Cortex of kidney (tissue), 1 donor: ENCODE results near the gene FGF18.
"Not testable (repeated sequence)": the region's sequence is repeated elsewhere in the genome, so short reads cannot be mapped to it uniquely, and the experiment has no call there.

Experiments used
- DNase-seq: peaks from one replicate; lab custom pipeline; 2025; lab: John Stamatoyannopoulos, UW

FGF18 gene, protein sequence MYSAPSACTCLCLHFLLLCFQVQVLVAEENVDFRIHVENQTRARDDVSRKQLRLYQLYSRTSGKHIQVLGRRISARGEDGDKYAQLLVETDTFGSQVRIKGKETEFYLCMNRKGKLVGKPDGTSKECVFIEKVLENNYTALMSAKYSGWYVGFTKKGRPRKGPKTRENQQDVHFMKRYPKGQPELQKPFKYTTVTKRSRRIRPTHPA

DNA sequence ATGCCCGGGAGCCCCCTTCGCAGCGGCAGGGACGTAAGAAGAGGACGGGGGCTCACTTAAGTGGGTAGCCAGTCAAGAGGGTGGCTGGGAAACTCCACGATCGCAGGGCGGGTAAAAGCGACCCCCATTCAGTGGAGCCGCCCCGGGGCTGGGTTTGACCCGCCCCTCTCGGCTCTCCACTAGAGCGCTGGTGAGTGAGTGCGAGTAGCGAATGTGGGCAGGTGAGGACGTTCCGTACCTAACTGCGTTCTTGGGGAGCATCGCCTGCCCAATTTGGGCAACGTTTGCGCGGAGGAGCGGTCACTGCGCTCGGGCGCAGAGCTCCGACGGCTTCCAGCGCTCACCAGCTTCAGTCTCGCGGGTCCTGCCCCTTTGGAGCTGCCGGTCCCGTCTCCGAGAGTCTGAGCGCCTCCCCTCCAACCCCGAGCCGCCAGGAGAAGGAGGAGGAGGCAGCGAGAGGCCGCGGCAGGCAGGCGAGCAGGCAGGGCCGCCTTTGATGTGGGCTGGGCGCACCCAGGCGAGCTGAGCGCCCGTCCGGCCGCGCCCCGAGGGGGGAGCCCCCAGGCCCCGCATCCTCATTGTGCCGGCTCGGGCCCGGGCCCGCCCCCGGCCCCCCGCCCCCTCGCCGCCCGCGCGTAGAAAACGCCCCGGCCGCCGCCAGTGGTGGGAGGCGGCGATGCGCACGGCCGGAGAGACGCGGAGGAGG is at the start of gene FGF18:
Gene FGF18, plus strand, starts transcription at position 666 of the 706 bp plus-strand sequence. CDS start 553 bp downstream, outside the sequence.
- DNase-seq: no peak

DNA sequence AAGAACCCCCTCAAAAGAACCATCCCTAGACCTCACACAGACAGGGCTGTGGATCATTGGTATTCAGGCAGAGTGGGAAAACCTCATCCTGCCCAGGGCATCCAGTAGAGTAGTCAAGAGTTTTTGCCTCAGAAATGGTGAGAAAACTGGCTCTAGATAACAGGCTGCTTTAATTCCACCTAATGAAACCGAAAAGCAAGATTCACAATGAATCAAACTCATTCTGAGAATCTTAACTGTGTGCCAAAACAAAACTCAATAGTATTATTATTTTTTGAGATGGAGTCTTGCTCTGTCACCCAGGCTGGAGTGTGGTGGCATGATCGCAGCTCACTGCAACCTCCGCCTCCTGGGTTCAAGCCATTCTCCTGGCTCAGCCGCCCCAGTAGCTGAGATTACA is 49.5 kb upstream of the FGF18 start:
- no peak for DNase-seq

DNA sequence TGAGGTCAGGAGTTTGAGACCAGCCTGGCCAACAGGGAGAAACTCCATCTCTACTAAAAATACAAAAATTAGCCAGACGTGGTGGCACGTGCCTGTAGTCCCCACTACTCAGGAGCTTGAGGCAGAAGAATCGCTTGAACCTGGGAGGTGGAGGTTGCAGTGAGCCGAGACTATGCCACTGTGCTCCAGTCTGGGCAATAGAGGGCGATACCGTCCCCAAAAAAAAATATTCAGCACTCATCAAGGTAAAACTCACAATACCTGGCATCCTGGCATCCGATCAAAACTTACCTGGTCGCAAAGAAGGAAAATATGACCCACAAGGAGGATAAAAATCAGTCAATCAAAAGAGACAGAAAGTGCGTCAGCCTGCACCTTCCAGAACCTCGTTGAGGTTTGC is 48.6 kb upstream of the FGF18 start:
- DNase-seq: not testable (repeated sequence)

DNA sequence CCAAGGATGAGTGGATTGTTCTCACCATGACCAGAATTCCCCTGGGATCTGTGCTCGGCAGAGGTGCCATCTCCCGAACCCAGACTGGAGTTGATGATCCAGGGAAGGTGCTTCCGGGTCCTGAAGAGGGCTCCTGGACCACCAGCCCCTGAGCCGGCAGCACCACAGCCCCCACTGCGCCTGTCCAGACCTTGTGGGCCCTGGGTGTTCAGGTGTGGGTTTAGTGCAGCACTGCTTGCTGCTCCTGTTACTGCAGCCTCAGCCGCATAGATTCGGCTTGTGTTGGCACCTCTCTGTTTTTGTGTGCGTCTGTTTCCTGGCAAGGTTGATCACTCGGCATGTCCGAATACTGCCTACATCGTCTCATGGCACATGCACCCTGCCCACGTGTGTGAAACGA is 48.1 kb upstream of the FGF18 start:
- no peak for DNase-seq

DNA sequence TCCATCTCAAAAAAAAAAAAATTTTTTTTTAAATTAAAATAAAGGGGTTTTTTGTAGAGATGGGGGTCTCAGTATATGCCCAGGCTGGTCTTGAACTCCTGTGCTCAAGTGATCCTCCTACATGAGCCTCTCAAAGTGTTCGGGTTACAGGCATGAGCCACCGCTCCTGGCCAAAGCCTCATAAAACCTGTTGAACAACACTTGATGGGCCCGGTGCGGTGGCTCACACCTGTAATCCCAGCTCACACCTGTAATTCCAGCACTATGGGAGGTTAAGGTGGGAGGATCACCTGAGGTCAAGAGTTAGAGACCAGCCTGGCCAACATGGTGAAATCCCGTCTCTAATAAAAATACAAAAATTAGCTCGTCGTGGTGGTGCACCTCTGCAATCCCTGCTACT is 39.5 kb upstream of the FGF18 start:
- DNase-seq: no peak

DNA sequence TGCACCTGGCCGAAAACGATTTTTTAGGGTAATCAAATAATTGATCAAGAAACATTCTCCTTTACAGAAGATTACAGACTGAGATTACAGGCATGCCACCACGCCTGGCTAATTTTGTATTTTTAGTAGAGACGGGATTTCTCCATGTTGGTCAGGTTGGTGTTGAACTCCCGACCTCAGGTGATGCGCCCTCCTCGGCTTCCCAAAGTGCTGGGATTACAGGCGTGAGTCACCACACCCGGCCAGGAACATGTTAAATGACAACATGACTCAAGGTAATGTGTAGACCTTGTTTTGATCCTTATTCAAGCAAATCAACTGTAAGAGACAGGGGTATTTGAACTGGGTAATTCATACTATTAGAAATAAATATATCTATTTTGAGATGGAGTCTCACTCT is 35.0 kb upstream of the FGF18 start:
- not testable (repeated sequence) for DNase-seq

DNA sequence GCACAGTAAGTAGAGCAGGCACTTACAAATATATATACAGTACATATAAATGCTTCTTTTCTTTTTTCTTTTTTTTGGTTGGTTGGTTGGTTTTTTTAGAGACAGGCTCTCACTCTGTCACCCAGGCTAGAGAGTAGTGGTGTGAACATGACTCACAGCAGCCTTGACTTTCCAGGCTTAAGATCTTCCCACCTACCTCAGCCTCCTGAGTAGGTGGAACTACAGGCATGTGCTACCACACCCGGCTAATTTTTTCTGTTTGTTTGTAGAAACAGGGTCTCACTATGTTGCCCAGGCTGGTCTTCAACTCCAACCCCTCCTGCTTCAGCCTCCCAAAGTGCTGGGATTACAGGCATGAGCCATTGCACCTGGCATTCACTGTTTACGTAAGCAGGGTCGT is 34.4 kb upstream of the FGF18 start:
- DNase-seq: not testable (repeated sequence)

DNA sequence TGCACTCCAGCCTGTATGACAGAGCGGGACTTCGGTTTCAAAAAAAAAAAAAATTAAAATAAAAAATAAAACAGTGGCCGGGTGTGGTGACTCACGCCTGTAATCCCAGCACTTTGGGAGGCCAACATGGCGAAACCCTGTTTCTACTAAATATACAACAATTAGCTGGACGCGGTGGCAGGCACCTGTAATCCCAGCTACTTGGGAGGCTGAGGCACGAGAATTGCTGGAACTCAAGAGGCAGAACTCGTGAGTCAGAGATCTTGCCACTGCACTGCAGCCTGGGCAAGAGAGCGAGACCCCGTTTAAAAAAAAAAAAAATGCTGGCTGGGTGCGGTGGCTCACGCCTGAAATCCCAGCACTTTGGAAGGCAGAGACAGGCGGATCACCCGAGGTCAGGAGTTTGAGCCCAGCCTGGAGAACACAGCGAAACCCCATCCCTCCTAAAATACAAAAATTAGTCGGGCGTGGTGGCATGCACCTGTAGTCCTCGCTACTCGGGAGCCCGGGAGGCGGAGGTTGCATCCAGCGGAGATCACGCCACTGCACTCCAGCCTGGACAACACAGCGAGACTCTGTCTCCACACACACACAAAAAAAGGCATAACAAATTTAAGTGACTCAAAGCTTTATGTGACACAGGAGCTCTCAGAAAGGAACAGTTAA is 33.3 kb upstream of the FGF18 start:
- DNase-seq: no peak

DNA sequence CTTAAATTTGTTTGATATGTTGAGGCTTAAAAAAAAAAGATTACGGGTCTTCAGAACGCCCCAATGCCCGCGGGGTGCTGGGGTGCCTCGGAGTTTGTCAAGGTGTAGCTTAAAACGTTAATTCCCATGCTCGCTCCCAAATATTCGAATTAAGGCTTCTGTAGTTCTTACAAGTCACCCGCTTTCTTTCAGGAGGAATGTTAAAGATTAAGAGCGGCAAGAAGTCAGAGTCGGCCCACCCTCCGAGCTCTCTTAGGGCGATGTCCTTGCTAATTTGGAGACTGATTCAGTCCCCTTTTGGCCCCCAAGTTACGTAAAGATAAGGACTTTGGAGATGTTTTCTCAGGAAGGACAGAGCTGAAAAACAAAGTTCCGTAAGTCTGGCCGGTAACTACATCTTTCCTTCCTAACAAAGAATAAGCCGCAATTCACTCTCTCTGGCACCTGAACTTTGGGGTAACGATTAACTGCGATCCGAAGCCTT is 32.5 kb upstream of the FGF18 start:
- no peak for DNase-seq

DNA sequence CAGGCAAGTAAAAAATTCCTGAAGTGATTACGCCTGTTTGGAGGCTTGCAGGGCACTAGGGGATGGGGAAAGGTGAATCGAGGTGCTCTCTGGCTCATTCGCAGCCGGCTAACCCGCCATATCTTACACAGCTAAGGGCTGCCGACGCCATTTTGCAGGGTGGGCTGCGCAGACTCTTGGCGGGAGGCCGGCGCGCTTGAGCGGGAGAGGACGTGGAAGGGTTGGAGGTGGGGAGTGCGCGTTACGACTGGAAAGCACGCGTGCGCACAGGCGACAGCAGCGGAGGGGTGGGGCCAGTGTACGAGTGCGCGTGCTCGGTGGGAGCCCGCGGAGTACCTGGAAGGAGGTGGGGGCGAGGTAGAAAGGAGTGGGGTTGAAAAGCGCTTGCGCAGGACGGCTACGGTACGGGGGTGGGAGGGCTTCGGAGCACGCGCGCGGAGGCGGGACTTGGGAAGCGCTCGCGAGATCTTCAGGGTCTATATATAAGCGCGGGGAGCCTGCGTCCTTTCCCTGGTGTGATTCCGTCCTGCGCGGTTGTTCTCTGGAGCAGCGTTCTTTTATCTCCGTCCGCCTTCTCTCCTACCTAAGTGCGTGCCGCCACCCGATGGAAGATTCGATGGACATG is 32.0 kb upstream of the FGF18 start, which contains the start of gene NPM1:
Gene NPM1, plus strand, starts transcription at position 505 of the 625 bp plus-strand sequence. Its CDS starts 100 bp downstream, at position 605.
- peak; percentile 69 for DNase-seq

DNA sequence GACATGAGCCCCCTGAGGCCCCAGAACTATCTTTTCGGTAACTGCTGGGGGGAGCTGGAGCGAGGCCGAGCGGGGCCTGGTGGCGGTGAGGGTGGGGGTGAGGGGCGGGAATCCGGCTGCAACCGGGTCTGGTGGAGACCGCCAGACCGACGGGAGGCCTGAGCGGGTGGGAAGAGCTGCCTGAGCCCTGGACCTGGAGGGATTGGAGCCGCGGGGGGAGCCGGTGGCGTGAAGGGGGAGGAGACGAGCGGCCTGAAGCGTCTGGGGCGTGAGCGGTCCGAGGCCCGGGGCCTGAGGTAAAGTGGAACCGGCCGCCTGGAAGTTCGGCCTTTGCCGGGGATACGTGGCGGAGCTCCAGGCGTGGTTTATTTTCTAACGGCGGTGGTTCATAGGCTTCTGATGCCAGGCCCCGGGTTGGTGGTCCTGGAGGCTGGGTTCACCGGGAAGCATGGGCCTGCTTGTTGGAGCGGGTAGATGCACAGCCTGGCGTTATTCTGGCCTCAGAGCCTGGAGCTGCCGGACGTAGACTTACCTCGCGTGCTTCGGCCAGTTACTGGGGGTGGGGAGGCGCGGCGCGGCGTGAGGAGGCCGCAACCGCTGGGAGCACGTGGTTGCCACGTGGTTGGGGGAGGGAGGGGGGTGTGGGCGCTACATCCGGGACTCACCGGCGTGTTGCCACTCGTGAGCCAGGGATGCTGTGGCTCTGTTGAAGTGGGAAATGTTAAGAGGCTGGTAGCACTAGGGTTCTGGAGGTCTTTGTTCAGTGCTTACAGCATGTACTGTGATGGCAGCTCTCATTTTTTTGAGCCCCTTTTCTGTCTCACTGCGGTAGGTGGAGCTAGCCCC is 31.3 kb upstream of the FGF18 start:
- no peak for DNase-seq

DNA sequence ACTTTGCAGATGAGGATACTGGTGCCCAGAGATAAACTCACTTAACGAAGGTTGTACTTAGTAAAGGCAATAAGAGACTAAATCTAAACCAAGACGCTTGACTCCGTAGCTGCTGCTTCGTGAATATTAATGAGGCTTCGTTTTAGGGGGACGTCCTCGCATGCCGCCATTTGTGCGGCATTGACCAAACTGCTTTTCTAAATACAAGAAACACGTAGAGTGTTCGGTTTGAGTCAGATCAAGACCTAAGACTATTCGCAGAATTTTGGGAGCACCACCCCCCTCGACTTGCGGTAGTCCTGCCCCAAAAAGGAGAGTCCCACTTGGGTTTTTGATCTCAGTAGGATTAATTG is 30.7 kb upstream of the FGF18 start:
- DNase-seq: no peak

DNA sequence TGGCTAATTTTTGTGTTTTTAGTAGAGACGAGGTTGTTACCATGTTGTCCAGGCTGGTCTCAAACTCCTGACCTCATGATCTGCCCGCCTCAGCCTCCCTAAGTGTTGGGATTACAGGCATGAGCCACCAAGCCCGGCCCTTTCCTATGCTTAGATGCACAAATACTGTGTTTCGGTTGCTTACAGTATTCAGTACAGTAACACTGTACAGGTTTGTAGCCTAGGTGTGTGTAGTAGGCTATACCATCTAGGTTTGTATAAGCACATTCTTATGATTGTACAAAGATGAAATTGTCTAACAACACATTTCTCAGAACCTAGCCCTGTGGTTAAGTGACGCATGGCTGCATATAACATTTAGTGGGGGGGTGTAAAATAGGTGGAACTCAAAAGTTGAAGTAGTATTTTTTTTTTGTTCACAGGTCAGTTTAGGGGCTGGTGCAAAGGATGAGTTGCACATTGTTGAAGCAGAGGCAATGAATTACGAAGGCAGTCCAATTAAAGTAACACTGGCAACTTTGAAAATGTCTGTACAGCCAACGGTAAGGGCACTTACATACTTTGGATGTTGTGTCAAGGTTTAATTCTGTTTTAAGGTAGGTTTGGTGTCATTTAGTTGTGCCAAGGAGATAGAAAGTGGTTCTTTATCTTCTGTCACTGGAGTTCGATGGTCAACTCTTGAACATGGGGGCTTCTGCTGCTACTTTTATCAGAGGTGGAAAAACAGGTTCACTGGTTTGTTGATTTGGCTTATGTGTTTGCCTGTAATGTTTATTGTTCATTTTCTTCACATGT is 28.4 kb upstream of the FGF18 start:
- DNase-seq: no peak

DNA sequence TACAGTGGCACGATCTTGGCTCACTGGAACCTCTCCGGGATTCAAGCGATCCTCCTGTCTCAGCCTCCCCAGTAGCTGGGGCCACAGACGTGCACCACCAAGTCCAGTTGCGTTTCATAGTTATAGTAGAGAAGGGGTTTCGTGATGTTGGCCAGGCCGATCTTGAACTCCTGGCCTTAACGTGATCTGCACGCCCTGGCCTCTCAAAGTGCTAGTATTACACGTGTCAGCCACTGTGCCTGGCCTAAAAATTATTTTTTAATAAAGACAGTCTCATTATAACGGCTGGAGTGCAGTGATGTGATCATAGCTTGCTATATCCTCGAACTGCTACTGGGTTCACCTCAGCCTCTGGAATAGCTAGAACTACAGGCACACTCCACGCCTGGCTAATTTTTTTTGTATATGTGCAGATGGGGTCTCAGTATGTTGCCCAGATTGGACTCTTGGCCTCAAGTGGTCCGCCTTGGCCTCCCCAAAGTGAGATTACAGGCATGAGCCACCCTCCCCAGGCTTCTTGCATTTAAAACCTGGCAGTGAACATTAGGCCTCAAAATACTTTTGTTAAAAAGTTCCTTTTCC is 27.4 kb upstream of the FGF18 start:
- no peak for DNase-seq

DNA sequence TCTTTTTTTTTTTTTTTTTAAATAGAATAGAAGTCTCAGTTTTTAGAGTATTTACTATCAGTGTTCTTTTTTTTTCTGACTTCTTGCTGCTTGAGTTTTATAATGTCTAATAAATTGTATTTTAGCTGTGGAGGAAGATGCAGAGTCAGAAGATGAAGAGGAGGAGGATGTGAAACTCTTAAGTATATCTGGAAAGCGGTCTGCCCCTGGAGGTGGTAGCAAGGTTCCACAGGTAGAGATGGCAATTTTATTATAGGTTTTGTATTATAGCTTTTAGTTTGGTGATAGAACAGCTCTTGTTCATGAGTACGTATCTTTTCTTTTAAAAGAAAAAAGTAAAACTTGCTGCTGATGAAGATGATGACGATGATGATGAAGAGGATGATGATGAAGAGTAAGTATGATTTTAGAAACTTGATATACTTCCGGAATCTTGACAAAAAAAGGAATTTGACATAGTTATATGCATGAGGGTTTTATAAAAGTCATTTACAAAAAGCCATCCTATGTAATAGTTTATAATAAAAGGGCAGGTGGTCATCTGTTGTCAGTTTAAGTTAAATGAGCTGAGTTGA is 26.8 kb upstream of the FGF18 start:
- DNase-seq: no peak

DNA sequence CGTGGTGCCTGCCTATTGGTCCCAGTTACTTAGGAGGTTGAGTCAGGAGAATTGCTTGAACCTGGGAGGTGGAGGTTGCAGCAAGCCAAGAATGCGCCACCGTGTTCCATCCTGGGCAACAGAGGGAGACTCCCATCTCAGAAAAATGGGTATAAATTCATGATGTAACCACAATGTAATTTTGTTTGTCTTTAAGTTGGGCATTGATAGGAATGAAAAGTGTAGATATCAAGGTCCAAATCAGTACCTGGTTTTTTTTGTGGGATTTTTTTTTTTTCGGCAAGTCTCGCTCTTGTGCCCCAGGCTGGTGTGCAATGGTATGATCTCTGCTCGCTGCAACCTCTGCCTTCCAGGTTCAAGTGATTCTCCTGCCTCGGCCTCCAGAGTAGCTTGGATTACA is 24.4 kb upstream of the FGF18 start:
- no peak for DNase-seq

DNA sequence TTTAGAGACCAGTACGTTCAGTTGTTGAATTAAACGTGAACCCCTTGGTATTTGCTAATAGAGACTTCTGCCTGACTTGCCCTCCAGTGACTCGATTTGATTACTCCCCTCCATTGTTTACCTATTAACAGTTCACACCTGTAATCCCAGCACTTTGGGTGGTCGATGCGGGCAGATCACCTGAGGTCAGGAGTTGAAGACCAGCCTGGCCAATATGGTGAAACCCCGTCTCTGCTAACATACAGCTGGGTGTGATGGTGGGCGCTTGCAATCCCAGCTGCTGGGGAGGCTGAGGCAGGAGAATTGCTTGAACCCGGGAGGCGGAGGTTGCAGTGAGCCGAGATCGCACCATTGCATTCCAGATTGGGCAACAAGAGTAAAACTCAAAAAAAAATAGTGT is 22.9 kb upstream of the FGF18 start:
- not testable (repeated sequence) for DNase-seq

DNA sequence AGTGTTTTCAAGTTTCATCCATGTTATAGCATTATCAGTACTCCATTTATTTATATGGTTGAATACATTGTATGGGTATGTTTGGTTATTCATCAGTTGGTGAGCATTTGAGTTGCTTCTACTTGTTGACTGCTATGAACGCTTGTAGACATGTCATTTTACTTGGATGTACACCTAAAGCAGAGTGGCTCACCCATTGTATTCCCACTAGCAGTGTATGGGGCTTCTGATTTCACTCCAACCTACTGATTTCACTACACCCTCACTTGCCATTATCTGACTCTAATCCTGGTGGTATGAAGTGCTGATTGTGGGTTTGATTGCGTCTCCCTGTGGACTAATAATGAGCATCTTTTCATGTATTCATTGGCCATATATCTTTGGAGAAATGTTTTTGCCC is 22.3 kb upstream of the FGF18 start:
- no peak for DNase-seq

DNA sequence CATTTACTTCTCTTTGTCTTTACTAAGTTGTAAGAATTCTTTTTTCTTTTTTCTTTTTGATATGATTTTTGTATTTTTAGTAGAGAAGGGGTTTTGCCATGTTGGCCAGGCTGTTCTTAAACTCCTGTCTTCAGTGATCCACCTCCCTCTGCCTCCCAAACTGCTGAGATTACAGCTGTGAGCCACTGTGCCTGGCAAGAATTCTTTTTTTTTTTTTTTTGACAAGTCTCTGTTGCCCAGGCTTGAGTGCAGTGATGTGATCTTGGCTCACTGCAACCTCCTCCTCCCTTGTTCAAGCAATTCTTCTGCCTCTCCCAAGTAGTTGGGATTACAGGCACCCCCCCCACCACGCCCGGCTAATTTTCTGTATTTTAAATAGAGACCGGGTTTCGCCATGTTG is 21.8 kb upstream of the FGF18 start:
- no peak for DNase-seq

DNA sequence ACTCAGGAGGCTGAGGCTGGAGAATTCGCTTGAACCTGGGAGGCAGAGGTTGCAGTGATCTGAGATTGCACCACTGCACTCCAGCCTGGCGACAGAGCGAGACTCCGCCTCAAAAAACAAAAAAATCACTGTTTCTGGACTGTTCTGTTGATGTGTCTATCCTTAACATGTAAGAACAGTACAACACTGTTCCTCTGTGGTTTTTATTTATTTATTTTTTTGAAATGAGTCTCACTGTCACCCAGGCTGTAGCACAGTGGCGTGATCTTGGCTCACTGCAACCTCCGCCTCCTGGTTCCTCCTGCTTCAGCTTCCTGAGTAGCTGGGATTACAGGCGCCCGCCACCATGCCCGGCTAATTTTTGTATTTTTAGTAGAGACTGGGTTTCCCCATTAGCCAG is 20.8 kb upstream of the FGF18 start:
- DNase-seq: not testable (repeated sequence)
